ENCODE results near the gene MASP2. TPM values are rescaled to one million over a fixed set of nuclear protein-coding genes. Genes with fewer than 3 reads are reported as not detected.

The MASP2 gene
- total and polyA plus RNA-seq, 10 of the 15 experiments (the other 5 are each of a cell fraction or from before 2014, with no cell fraction given) = 0.04 to 0.21 (median 0.06) TPM; not detected in 7

- TF ChIP-seq SKIL (IDR thresholded peaks at IDR 0.05; ENCODE audit: low read depth, poor library complexity, severe bottlenecking) (no peak), ZBTB33 (IDR thresholded peaks at IDR 0.05) (no peak), NRF1 (conservative IDR thresholded peaks at IDR 0.05; ENCODE audit: low read depth, low read length) (no peak)
Observed at GRCh38 chr1:11030865-11031264, 16.2 kb downstream of the MASP2 start (continued).

GRCh38 chr1:11028018-11028417 is 19.0 kb downstream of the MASP2 start:
- H3K27me3 ChIP-seq (replicated peaks in 1 of 2; ENCODE audit: control insufficient read depth in 2 of 2, insufficient read depth in 2 of 2, low read length in 1 of 2) = no peaks in the 10 kb centered on the region
- FAIRE-seq (no peak), ATAC-seq (no peak), DNase-seq (ENCODE audit: low read depth, low spot score) (no peak)
- no peak overlapping the region for H3K27ac ChIP-seq (ENCODE audit: control insufficient read depth, insufficient read depth)
- peaks cover 2% of the 10 kb centered on the region; the same call in 1 of the 2 replicates for H4K20me1 ChIP-seq (ENCODE audit: control insufficient read depth, insufficient read depth)
- ChIA-PET CTCF (interaction anchor here (1.4 kb wide), 1 partner anchor 9 kb away, joined by 8 read pairs; no protein-coding TSS in a partner anchor), SMC1A (ENCODE audit: uncharacterized antibody, unreplicated experiment) (interaction anchor here (1.5 kb wide), 1 partner anchor 9 kb away, joined by 5 read pairs; no protein-coding TSS in a partner anchor), RAD21 (ENCODE audit: unreplicated experiment) (interaction anchor here (1.2 kb wide), 1 partner anchor 9 kb away, joined by 7 read pairs; no protein-coding TSS in a partner anchor), POLR2A (interaction anchor here (1.5 kb wide), 1 partner anchor 10 kb away, joined by 3 read pairs; no protein-coding TSS in a partner anchor)
- H3K36me3 ChIP-seq (ENCODE audit: control insufficient read depth in 2 of 2, insufficient read depth in 2 of 2, low read length in 1 of 2) = peaks cover 0 to 31% of the 10 kb centered on the region in 2 experiments; a peak in 2 of 4 replicates
- no peaks in the 10 kb centered on the region; the same call in 1 of the 2 replicates for H3K79me2 ChIP-seq (ENCODE audit: control insufficient read depth, insufficient read depth, low read length)
- no peaks in the 10 kb centered on the region for H3K4me1 ChIP-seq (ENCODE audit: control insufficient read depth, insufficient read depth, low read length)
- WGBS (ENCODE audit: insufficient coverage, insufficient replicate concordance, low lambda C conversion rate, missing lambda C conversion rate) = 100% methylated on average over 3 of the region's 3 CpGs
- BruUV-seq (replicated peaks) = no TSS peak
- no peak overlapping the region for H3K9ac ChIP-seq (ENCODE audit: control insufficient read depth, insufficient read depth, low read length)
- intact Hi-C loops (cut with micrococcal nuclease; ENCODE audit: unreplicated experiment) (no loop called here), in situ Hi-C loops (cut with MboI) (no loop called here)
- H3K4me2 ChIP-seq (ENCODE audit: control insufficient read depth, insufficient read depth) = no peak overlapping the region
- H3K9me3 ChIP-seq (replicated peaks; ENCODE audit: control insufficient read depth, insufficient read depth, low read length) = no peaks in the 10 kb centered on the region
- no peak overlapping the region for H3K4me3 ChIP-seq
- no peak overlapping the region for H2AFZ ChIP-seq (ENCODE audit: control insufficient read depth, low read depth, low read length)
- TF ChIP-seq RCOR1 (conservative IDR thresholded peaks at IDR 0.05; ENCODE audit: low read depth, low read length) = no peak
- no peak for TF ChIP-seq CBFB (IDR thresholded peaks at IDR 0.05; ENCODE audit: low read depth)
- TF ChIP-seq ELK1 (IDR thresholded peaks at IDR 0.05; ENCODE audit: low read depth, low read length) = no peak
- TF ChIP-seq NKRF (conservative IDR thresholded peaks at IDR 0.05) = no peak
- no peak for TF ChIP-seq ASH2L (IDR thresholded peaks at IDR 0.05; ENCODE audit: borderline replicate concordance, low read depth)
- TF ChIP-seq BCL3 (IDR thresholded peaks at IDR 0.05; ENCODE audit: borderline replicate concordance, insufficient read depth, low read depth, low read length, poor library complexity, severe bottlenecking) = no peak
- no peak for TF ChIP-seq BMI1 (IDR thresholded peaks at IDR 0.05; ENCODE audit: borderline replicate concordance)
- TF ChIP-seq HSF1 (IDR thresholded peaks at IDR 0.05; ENCODE audit: low read depth, low read length) = no peak

Data from GM12878 (cell line).